Endometrial microvascular endothelial cells (primary cell): ENCODE data around the gene MVD. TPM values are rescaled to one million over a fixed set of nuclear protein-coding genes. Genes with fewer than 3 reads are reported as not detected.

Experiments
- in situ Hi-C: cut with HindIII; loops from 2 replicates; pipeline ENCODE4 v1.10.0; 2017; ENCODE audit warnings: low sequenced_read_pairs, low pct_unique_long_range_greater_than_20kb; ENCODE audit errors: inconsistent ontology term
- total RNA-seq: library from RNA; depleted of rRNA; stranded (reverse); fragments of >200 nt; gene quantifications from one replicate; pipeline ENCODE4 v1.2.3, GENCODE V29; 2015; ENCODE audit errors: inconsistent ontology term

MVD gene
- total RNA-seq, 1 donor from 2014 or later = 28.0 TPM

DNA sequence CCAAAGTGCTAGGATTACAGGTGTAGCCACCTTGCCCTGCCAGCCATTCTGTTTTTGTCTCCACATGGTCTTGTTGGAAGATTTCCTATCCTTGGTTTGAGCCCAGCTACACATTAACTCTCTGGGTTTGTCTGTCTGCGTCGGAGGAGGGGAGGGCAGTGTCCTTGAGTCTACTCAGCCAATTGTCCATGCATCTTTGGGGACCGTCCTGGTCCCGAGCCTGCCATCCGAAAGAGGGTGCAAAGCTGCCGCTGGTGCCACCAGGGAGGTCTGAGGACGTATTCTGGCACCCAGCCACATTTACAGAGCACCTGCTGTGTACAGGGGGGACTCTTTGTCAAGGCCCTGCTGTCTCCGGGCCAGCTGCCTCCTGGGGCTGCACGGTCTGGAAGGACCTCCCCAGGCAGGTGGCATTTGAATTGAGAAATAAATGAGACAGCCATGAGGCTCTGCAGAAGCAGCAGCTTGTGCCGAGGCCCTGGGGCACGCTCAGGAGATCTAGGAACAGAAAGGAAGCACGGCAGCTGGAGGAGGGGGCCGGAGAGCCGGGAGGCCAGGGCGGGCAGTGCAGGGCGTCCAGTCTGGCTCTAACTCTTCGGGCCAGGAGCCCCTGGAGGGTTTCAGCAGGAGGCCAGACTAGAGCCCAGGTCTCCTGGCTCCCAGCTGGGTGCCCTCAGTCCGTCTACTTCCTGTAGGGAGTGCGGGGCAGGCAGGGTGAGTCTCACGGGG lies 13.5 kb downstream of the MVD start:
- in situ Hi-C loops = no loop called here

GRCh38 chr16:88647178-88648070 lies 15.5 kb downstream of the MVD start:
- in situ Hi-C loops = no loop called here

- in situ Hi-C loops = no loop called here
Observed at GRCh38 chr16:88646345-88647034, 16.4 kb downstream of the MVD start.

- in situ Hi-C loops = no loop called here
Observed at GRCh38 chr16:88645941-88646340, 16.9 kb downstream of the MVD start.

DNA sequence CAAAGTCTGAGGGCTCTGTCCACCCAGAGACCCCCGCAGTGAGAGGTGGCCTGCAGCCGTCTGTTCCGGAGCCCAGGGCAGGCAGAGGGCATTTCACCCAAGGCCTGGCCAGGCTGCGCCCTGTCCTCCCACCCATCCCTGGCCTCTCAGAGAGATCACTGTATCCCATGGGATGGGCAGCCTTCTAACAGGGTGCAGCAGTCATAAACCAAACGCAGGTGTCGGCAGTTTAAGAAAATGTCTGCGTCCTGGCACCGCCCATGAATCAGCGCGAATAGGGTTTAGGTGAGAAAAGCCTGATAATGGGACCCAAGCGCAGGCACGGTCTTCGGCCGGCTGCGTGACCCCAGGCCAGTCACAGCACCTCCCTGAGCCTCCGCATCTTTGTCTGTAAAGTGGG lies 17.4 kb downstream of the MVD start:
- in situ Hi-C loops = no loop called here

- in situ Hi-C loops = no loop called here
Observed at GRCh38 chr16:88643644-88643932, 19.3 kb downstream of the MVD start.

GRCh38 chr16:88642881-88643643 lies 19.8 kb downstream of the MVD start:
- in situ Hi-C loops = no loop called here

DNA sequence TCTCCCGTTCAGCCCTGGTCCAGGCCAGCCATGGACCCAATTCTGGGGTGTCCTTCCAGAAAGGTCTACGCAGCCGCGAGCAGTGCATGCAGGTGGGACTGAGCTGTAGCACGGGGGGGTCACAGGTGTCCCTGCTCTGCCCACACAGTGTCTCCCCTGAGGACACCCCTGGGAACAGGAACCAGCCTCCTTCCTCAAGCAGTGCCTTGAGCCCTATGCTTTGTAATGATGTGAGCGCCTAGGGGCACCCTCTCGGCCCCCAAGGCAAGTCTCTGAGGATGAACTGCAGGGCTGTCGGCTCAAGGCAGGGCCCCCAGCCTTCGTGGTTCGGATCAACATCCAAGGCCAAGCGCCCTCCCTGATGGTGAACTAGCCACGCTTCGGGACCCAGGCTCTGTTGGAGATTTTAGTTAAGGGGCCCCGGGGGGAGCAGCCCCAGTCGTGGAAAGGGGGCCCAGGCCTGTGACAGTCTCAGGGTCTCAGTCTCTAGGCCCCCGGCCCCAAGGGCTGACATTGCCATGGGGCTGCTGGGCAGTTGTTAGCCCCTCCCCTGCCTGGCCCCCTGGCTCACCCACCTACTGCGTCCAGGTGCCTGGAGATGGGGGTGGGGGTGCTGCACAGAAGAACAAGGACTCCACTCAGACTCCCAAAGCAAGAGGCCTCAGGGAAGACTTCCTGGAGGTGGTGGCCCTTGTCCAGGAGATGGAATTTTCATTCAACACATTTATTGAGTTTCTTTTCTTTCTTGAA lies 22.2 kb downstream of the MVD start:
- in situ Hi-C loops = no loop called here

DNA sequence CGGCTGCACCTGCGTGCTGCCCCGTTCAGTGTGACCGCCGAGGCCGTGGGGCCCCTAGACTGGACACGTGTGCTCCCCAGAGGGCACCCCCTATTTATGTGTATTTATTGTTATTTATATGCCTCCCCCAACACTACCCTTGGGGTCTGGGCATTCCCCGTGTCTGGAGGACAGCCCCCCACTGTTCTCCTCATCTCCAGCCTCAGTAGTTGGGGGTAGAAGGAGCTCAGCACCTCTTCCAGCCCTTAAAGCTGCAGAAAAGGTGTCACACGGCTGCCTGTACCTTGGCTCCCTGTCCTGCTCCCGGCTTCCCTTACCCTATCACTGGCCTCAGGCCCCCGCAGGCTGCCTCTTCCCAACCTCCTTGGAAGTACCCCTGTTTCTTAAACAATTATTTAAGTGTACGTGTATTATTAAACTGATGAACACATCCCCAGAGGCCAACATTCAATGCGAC lies 22.8 kb downstream of the MVD start:
- in situ Hi-C loops = no loop called here

DNA sequence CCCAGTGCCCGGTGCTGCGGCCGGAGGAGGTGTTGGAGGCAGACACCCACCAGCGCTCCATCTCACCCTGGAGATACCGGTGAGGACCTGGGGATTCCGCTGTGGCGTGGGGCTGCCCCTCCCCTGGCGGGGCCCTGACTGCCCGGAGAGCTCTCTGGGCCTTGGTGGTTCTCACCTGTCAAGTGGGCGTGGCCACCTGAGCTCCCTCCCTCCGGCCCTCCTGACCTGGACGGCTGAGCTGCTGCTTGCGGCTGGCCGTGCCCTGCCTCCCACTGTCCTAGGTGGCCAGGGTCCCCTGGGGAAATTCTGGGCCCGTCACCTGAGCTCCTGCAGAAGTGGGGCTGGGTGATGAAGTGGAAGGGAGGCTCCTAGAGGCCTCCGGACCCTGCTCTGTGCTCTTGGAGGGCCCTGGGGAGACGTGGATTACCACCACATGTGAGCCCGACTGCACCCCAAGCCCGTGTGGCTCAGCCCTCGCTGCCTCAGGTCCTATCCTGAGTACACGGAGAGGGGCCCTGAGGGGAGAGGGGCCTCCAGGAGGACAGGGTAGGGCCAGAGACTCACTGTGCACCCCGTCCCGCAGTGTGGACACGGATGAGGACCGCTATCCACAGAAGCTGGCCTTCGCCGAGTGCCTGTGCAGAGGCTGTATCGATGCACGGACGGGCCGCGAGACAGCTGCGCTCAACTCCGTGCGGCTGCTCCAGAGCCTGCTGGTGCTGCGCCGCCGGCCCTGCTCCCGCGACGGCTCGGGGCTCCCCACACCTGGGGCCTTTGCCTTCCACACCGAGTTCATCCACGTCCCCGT lies 23.5 kb downstream of the MVD start:
- in situ Hi-C loops = no loop called here

GRCh38 chr16:88638323-88639230 lies 24.3 kb downstream of the MVD start, which contains the start of gene IL17C:
TSS of gene IL17C (plus strand) at chr16:88638572. CDS start at chr16:88638642, 70 bp downstream.
- in situ Hi-C loops = no loop called here

- in situ Hi-C loops = no loop called here
Observed at GRCh38 chr16:88636488-88637265, 26.2 kb downstream of the MVD start.

DNA sequence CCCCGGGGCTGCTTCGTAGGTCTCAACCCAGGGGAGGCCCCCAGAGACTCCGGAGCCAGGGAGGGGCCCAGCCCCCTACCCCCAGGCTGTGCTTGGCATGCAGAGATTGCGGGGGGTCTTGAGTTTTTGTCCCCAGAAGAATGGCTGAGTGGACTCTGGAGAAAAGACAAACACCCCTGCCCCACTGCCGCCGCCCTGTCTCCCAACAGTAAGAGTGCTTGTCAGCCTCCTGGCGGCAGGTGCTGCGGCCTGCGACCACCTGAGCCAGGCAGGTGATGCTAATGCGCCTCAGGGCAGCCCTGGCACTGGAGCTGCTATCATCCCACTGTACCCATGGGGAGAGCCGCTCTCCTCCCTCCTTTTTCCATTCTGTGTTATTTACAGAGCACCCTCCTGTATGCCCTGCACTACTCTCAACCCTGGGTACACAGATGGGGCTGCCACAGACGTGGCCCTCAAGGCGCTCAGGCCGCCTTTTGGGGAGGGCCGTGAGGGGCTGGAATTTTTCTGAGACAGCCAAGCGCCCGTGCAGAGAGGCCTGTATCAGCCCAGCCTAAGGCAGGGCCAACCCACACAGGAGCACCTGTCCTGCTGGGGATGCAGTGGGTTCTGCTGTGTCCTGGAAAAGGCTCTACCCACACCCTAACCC lies 27.1 kb downstream of the MVD start:
- in situ Hi-C loops = no loop called here

DNA sequence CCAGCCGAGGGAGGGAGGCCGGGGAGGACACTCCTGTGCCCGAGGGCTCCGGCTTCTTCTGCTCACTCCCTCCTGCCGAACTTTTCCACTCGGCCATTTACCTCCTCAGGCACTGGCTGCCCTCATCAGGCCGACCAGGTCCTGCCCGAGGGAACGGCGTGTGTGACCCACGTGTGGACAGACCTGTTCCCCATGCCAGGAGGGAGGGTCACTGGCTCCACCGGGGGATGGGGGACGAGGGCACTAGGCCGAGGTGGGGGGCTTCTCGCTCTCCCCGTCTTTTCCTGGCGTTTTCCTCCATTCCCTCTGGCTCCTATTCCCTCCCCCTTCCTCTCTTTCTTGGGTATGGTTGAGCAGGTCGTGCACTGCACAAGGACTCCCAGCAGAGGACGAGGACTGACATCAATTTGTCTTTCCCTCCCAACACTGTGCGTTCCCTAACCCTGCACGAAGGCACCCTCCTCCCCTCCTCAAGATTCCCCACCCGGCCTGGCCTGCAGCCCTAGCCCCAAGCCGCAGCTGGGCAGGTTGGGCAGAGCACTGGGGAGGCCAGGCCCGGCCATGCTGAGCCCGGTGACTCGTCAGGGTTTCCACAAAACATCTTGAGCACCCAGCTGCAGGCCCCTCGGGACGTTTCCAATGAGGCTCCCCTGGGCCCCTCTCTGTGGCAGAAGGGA lies 27.8 kb downstream of the MVD start:
- in situ Hi-C loops = no loop called here
